ENCODE results near the gene FAM114A2.
"Not testable (repeated sequence)": the region's sequence is repeated elsewhere in the genome, so short reads cannot be mapped to it uniquely, and the experiment has no call there.

Gene FAM114A2

DNA sequence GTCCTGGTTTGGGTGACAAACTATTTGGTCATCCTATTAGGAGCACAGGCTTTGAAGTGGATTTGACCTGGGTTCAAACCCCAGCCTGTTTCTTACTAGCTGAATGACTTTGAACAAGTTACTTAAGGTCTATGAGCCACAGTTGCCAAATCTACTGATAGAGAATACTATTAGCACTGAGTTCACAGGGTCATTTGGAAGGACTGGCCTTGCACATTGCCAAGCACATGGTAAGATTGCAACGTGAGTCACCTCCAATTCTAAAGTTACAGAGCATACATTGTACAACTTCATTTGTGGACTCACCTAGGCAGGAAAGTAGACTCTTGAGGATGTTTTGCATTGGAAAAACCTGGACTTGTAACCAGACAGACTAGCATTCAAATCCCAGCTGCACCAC is 39.0 kb upstream of the FAM114A2 start:
- H3K4me1 ChIP-seq (ENCODE audit: insufficient read depth, insufficient read length): no peaks in the 10 kb centered on the region
- H3K9me3 ChIP-seq (ENCODE audit: insufficient read depth, low read length): no peaks in the 10 kb centered on the region
- DNase-seq (ENCODE audit: low read depth, low spot score): no peak
- H3K36me3 ChIP-seq (ENCODE audit: insufficient read depth, insufficient read length, low read length): no peaks in the 10 kb centered on the region
- no peak overlapping the region for H3K9ac ChIP-seq (ENCODE audit: insufficient read length, low read depth)
- TF ChIP-seq SUZ12 (IDR thresholded peaks at IDR 0.05; ENCODE audit: extremely low read depth, insufficient read depth, insufficient read length): no peak
- no peak for TF ChIP-seq YY1 (IDR thresholded peaks at IDR 0.05; ENCODE audit: insufficient read depth, insufficient read length)
- TF ChIP-seq ZNF274 (IDR thresholded peaks at IDR 0.05; ENCODE audit: low read depth, low read length): no peak
- no peaks in the 10 kb centered on the region for H3K27me3 ChIP-seq (ENCODE audit: insufficient read depth, insufficient read length)
- no peak overlapping the region for H3K4me3 ChIP-seq (ENCODE audit: insufficient read length, low read depth)

DNA sequence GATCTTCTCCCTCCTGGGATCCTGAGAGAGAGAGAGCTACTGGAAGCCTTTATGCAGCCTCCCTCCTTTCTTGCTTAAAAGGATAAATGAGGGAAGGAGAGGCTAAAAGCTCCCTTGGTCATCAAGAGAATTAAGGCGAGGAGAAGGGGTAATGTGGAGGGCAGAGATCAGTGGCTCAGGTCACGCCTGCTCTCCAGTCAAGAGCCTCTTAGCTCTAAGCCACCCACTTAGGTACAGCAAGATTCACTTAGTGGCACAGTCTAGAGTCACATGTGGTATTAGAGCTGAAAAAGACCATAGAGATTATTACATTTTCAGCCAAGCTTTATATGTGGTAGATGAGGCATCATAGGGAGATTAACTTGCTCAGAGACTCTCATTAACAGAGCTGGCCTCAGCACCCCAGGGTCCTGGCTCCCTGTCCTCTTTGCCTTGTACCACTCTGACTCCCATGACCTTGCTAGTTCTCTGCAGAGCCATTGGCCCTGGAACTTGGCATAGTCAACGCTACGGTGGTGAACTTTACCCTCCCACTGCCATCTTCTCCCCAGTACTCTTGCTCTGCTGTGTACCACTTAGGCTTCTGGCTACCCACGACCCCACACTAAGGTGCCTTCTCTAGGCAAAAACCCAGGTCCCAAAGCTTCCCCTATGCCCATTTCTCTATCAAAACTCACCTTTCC is 37.7 kb upstream of the FAM114A2 start:
- Histone ChIP-seq H3K27me3 (ENCODE audit: insufficient read depth, insufficient read length) (no peaks in the 10 kb centered on the region), H3K4me1 (ENCODE audit: insufficient read depth, insufficient read length) (peaks cover 2% of the 10 kb centered on the region), H3K9ac (ENCODE audit: insufficient read length, low read depth) (no peak overlapping the region), H3K36me3 (ENCODE audit: insufficient read depth, insufficient read length, low read length) (no peaks in the 10 kb centered on the region), H3K9me3 (ENCODE audit: insufficient read depth, low read length) (no peaks in the 10 kb centered on the region), H3K4me3 (ENCODE audit: insufficient read length, low read depth) (no peak overlapping the region)
- no peak for TF ChIP-seq ZNF274 (IDR thresholded peaks at IDR 0.05; ENCODE audit: low read depth, low read length)
- no peak for TF ChIP-seq SUZ12 (IDR thresholded peaks at IDR 0.05; ENCODE audit: extremely low read depth, insufficient read depth, insufficient read length)
- TF ChIP-seq YY1 (IDR thresholded peaks at IDR 0.05; ENCODE audit: insufficient read depth, insufficient read length): no peak
- DNase-seq (ENCODE audit: low read depth, low spot score): no peak

DNA sequence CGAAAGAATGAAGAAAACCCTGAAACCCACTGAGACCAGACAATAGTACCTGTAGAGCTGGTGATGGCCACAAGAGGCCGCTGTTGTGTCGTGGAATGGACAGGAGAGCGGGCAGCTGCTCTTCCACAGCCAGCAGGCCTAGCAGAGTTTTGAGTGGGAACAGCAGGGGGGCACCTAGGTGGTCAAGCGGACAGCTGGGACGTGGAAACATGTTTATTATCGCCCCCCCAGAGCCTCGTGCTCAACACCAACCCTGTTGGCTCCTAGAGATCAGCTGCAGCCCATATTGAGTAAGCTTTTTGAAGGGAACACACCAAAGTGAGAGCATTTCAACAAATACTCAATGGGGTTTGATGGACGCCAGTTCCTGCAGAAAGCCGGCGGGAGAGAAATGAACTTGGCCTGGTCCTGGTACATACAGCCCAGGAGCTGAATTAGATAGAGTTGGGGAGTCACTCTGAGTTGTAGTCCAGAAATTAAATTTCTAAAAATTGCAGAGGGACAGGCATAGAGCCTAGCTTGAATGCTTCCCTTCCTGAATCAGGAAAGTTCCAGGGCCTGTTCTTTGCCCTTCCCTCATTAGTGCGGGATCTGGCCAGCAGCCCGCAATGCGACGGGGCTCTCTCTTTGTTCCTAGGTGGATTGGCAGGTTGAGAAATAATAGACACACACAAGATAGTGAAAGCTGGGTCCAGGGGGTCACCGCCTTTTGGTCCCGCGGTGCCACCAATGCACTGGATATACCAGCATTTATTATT is 33.9 kb upstream of the FAM114A2 start:
- no peak for TF ChIP-seq YY1 (IDR thresholded peaks at IDR 0.05; ENCODE audit: insufficient read depth, insufficient read length)
- TF ChIP-seq ZNF274 (IDR thresholded peaks at IDR 0.05; ENCODE audit: low read depth, low read length): no peak
- no peak for TF ChIP-seq SUZ12 (IDR thresholded peaks at IDR 0.05; ENCODE audit: extremely low read depth, insufficient read depth, insufficient read length)
- DNase-seq (ENCODE audit: low read depth, low spot score): peak; percentile 47
- no peaks in the 10 kb centered on the region for H3K36me3 ChIP-seq (ENCODE audit: insufficient read depth, insufficient read length, low read length)
- no peak overlapping the region for H3K4me3 ChIP-seq (ENCODE audit: insufficient read length, low read depth)
- peaks cover 2% of the 10 kb centered on the region for H3K4me1 ChIP-seq (ENCODE audit: insufficient read depth, insufficient read length)
- peaks cover 6% of the 10 kb centered on the region; the same call in 1 of the 2 replicates for H3K9me3 ChIP-seq (ENCODE audit: insufficient read depth, low read length)
- H3K27me3 ChIP-seq (ENCODE audit: insufficient read depth, insufficient read length): no peaks in the 10 kb centered on the region
- H3K9ac ChIP-seq (ENCODE audit: insufficient read length, low read depth): no peak overlapping the region

DNA sequence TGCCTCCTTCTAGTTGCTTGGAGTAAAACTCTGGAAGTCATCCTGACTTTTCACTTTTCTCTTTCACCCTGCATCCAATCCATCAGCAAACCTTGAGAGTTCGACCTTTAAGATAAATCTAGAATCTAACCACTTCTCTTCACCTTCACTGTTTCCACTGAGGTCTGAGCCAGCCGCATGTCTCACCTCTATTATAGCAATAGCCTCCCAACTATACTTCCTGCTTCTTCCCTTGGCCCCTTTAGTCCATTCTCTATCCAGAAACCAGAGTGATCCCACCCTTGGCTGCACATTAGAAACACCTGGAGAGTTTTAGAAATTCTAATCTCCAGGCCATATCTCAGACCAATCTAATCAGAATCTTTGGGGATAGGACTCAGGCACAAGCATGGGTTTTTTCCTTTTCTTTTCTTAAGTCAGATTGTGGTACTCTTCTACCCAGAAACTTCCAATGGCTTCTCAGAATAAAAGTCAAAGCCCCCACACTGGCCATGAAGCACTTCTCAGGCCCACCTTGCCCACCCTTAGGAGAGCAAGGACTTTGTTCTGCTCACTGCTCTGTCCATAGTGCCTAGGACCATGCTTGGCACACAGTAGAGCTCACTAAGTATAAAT is 33.2 kb upstream of the FAM114A2 start:
- Histone ChIP-seq H3K4me1 (ENCODE audit: insufficient read depth, insufficient read length) (peaks cover 2% of the 10 kb centered on the region), H3K9me3 (ENCODE audit: insufficient read depth, low read length) (peaks cover 6% of the 10 kb centered on the region; the same call in 1 of the 2 replicates), H3K4me3 (ENCODE audit: insufficient read length, low read depth) (no peak overlapping the region), H3K36me3 (ENCODE audit: insufficient read depth, insufficient read length, low read length) (no peaks in the 10 kb centered on the region), H3K27me3 (ENCODE audit: insufficient read depth, insufficient read length) (no peaks in the 10 kb centered on the region), H3K9ac (ENCODE audit: insufficient read length, low read depth) (no peak overlapping the region)
- no peak for DNase-seq (ENCODE audit: low read depth, low spot score)
- TF ChIP-seq SUZ12 (IDR thresholded peaks at IDR 0.05; ENCODE audit: extremely low read depth, insufficient read depth, insufficient read length) (no peak), YY1 (IDR thresholded peaks at IDR 0.05; ENCODE audit: insufficient read depth, insufficient read length) (no peak), ZNF274 (IDR thresholded peaks at IDR 0.05; ENCODE audit: low read depth, low read length) (no peak)

DNA sequence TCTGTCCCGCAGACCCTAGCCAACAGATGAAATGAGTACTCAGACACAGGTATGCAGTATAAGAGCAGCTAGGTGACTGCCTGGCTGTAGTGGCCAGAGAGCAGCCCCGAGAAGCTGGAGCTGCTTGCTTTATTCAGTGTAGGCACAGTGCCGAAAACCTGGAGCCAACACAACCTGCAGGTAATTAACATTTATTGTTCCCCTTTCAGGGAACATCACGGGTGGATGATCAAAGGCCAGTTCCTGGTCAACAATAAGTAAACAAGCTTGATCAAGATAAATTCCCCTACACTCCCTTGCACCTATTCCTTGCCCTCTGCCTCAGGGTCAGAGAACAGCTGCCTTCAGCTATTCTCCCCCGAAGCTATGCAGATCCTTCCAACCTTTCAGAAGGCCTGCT is 31.1 kb upstream of the FAM114A2 start:
- not testable (repeated sequence) for H3K4me1 ChIP-seq (ENCODE audit: insufficient read depth, insufficient read length); H3K4me3 ChIP-seq (ENCODE audit: insufficient read length, low read depth); H3K9ac ChIP-seq (ENCODE audit: insufficient read length, low read depth); H3K36me3 ChIP-seq (ENCODE audit: insufficient read depth, insufficient read length, low read length); H3K9me3 ChIP-seq (ENCODE audit: insufficient read depth, low read length); DNase-seq (ENCODE audit: low read depth, low spot score); H3K27me3 ChIP-seq (ENCODE audit: insufficient read depth, insufficient read length)

DNA sequence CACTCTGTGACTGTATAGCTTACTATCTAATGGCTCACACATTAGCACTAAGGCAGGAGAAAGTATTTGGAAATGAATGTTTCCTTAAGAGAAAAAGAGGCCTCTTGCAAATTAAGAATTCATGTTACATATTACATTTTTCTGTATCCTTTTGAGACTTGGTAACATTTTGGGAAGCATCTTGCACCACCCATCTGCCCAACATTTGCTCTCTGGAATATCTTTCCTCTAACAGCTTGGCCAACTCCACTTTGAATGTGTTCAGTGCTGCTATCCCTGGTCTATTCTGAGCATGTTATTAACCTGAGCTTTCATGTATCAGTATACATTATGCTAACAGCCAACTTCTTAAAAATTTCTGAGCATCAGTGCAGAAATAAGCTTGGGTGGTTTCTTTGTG is 27.3 kb upstream of the FAM114A2 start:
- peaks cover 6% of the 10 kb centered on the region; the same call in 1 of the 2 replicates for H3K9me3 ChIP-seq (ENCODE audit: insufficient read depth, low read length)
- DNase-seq (ENCODE audit: low read depth, low spot score): no peak
- no peak overlapping the region for H3K4me3 ChIP-seq (ENCODE audit: insufficient read length, low read depth)
- no peaks in the 10 kb centered on the region for H3K4me1 ChIP-seq (ENCODE audit: insufficient read depth, insufficient read length)
- TF ChIP-seq YY1 (IDR thresholded peaks at IDR 0.05; ENCODE audit: insufficient read depth, insufficient read length) (no peak), ZNF274 (IDR thresholded peaks at IDR 0.05; ENCODE audit: low read depth, low read length) (no peak), SUZ12 (IDR thresholded peaks at IDR 0.05; ENCODE audit: extremely low read depth, insufficient read depth, insufficient read length) (no peak)
- no peaks in the 10 kb centered on the region for H3K36me3 ChIP-seq (ENCODE audit: insufficient read depth, insufficient read length, low read length)
- H3K27me3 ChIP-seq (ENCODE audit: insufficient read depth, insufficient read length): no peaks in the 10 kb centered on the region
- H3K9ac ChIP-seq (ENCODE audit: insufficient read length, low read depth): no peak overlapping the region

DNA sequence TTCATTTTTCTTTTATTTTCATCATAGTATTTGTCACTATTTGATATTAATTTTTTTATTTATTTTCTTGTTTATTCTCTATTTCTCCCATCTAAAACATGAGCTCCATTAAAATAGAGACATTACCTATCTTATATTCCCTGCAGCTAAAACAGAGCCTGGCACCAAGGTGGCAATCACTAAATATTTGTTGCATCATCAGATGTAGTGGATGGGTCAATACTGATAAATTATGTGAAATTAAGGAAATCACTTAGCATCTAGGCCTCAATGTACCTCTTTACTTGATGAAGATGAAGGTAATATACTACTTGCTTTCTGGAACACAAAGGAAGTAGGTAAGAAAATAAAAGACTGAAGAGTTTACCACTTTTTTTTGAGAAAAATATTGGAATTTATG is 24.7 kb upstream of the FAM114A2 start:
- Histone ChIP-seq H3K36me3 (ENCODE audit: insufficient read depth, insufficient read length, low read length) (no peaks in the 10 kb centered on the region), H3K4me3 (ENCODE audit: insufficient read length, low read depth) (no peak overlapping the region), H3K9ac (ENCODE audit: insufficient read length, low read depth) (no peak overlapping the region), H3K27me3 (ENCODE audit: insufficient read depth, insufficient read length) (no peaks in the 10 kb centered on the region), H3K4me1 (ENCODE audit: insufficient read depth, insufficient read length) (peaks cover 3% of the 10 kb centered on the region), H3K9me3 (ENCODE audit: insufficient read depth, low read length) (no peaks in the 10 kb centered on the region)
- TF ChIP-seq YY1 (IDR thresholded peaks at IDR 0.05; ENCODE audit: insufficient read depth, insufficient read length) (no peak), SUZ12 (IDR thresholded peaks at IDR 0.05; ENCODE audit: extremely low read depth, insufficient read depth, insufficient read length) (no peak), ZNF274 (IDR thresholded peaks at IDR 0.05; ENCODE audit: low read depth, low read length) (no peak)
- no peak for DNase-seq (ENCODE audit: low read depth, low spot score)

Measured in NT2/D1 (cell line).